Endothelial cell of umbilical vein (primary cell): Measurements from ENCODE around the gene NSD1. TPM values are rescaled to one million over a fixed set of nuclear protein-coding genes. Genes with fewer than 3 reads are reported as not detected.

ENCODE experiments used
- BruUV-seq: library from RNA; stranded (reverse); fragments of 400-500 nt; replicated peaks from 2 replicates; lab custom pipeline; 2021; lab: Mats Ljungman, UMichigan
- CTCF ChIA-PET: fragments of 300-600, 350-600 bp; sonication (Branson Sonifier 250); formaldehyde crosslinking; loops from one replicate; lab custom pipeline; 2021; ENCODE audit warnings: antibody characterized with exemption, inconsistent platforms; lab: Charles Lee
- POLR2A ChIA-PET: fragments of 300-600, 350-600 bp; sonication (Branson Sonifier 250); formaldehyde crosslinking; loops from one replicate; lab custom pipeline; 2021; ENCODE audit warnings: antibody characterized with exemption, inconsistent platforms; lab: Charles Lee
- DNase-seq: peaks from one replicate; pipeline ENCODE4 v3.0.0-alpha.2; 2011; ENCODE audit warnings: low read depth, low spot score
- FAIRE-seq: peaks from 2 replicates; lab custom pipeline; 2011; peaks lifted over from hg19 to GRCh38; lab: Jason Lieb, UNC
- H2AFZ ChIP-seq: 2 replicates; pipeline ENCODE4 v1.6.0; 2012; ENCODE audit warnings: low read depth, low read length, control low read depth, inconsistent platforms
- H3K27ac ChIP-seq: 2 replicates; pipeline ENCODE4 v1.5.1; 2011; ENCODE audit warnings: low read depth, mild to moderate bottlenecking, control low read depth, low read length, moderate library complexity; ENCODE audit not compliant: insufficient read depth
- H3K27me3 ChIP-seq, 2 experiments: 2 replicates each; pipeline versions ENCODE4 v1.6.0 to v1.6.1; 2011; ENCODE audit warnings: low read length in 2 of 2, mixed read lengths in 1 of 2; ENCODE audit not compliant: control insufficient read depth in 2 of 2, insufficient read depth in 2 of 2
- H3K36me3 ChIP-seq, 2 experiments: 2 replicates in 1 of 2; 3 replicates in 1 of 2; pipeline ENCODE4 v1.5.1; 2011; ENCODE audit warnings: low read length in 2 of 2, mild to moderate bottlenecking in 1 of 2, moderate library complexity in 1 of 2; ENCODE audit not compliant: control insufficient read depth in 2 of 2, insufficient read depth in 2 of 2; ENCODE audit errors: extremely low read depth in 1 of 2
- H3K4me1 ChIP-seq: 3 replicates; pipeline ENCODE4 v1.5.1; 2011; ENCODE audit warnings: mild to moderate bottlenecking, low read length; ENCODE audit not compliant: control insufficient read depth, insufficient read depth; ENCODE audit errors: extremely low read depth
- H3K4me2 ChIP-seq: 2 replicates; pipeline ENCODE4 v1.6.1; 2011; ENCODE audit warnings: low read length, control low read depth, mixed read lengths; ENCODE audit not compliant: insufficient read depth
- H3K4me3 ChIP-seq, 3 experiments: fragments of 200-600 bp in 1 of 3; sonication (generic), shearing (Covaris generic) in 1 of 3; replicated peaks in 1 of 3; 2 replicates each; pipeline ENCODE4 v1.5.1; 2011 to 2016; ENCODE audit warnings: control low read depth in 3 of 3, low read length in 3 of 3, mild to moderate bottlenecking in 2 of 3, inconsistent platforms in 1 of 3, low read depth in 1 of 3, moderate library complexity in 1 of 3; ENCODE audit not compliant: insufficient read depth in 1 of 3
- H3K79me2 ChIP-seq: 2 replicates; pipeline ENCODE4 v1.6.0; 2012; ENCODE audit warnings: low read length, inconsistent platforms; ENCODE audit not compliant: control insufficient read depth, insufficient read depth
- H3K9ac ChIP-seq: replicated peaks from 2 replicates; pipeline ENCODE3; 2011; ENCODE audit warnings: low read length, control low read depth; ENCODE audit not compliant: insufficient read depth; ENCODE audit errors: extremely low read depth
- H3K9me1 ChIP-seq: replicated peaks from 3 replicates; pipeline ENCODE4 v1.6.0; 2011; ENCODE audit warnings: mild to moderate bottlenecking, low read length; ENCODE audit not compliant: control insufficient read depth, insufficient read depth; ENCODE audit errors: extremely low read depth
- H3K9me3 ChIP-seq: replicated peaks from 2 replicates; pipeline ENCODE4 v1.5.1; 2012; ENCODE audit warnings: low read length, inconsistent platforms; ENCODE audit not compliant: control insufficient read depth, insufficient read depth
- H4K20me1 ChIP-seq: replicated peaks from 2 replicates; pipeline ENCODE3; 2011; ENCODE audit warnings: mild to moderate bottlenecking, low read length; ENCODE audit not compliant: control insufficient read depth, insufficient read depth; ENCODE audit errors: extremely low read depth
- CTCF ChIP-seq, 2 donors: IDR thresholded peaks; 1 replicate in 1 of 2; 2 replicates in 1 of 2; pipeline ENCODE4 v1.5.1; 2011; ENCODE audit warnings: low read length in 2 of 2, mild to moderate bottlenecking in 2 of 2, moderate library complexity in 2 of 2, control low read depth in 1 of 2, inconsistent platforms in 1 of 2, low read depth in 1 of 2; ENCODE audit not compliant: insufficient read depth in 1 of 2; ENCODE audit errors: extremely low read depth in 1 of 2
- EZH2 ChIP-seq: IDR thresholded peaks from 2 replicates; pipeline ENCODE4 v1.6.1; 2012; ENCODE audit warnings: borderline replicate concordance, low read depth, mild to moderate bottlenecking, moderate library complexity, low read length, inconsistent platforms; ENCODE audit not compliant: severe bottlenecking
- FOS ChIP-seq: IDR thresholded peaks from 2 replicates; pipeline ENCODE4 v1.6.1; 2011; ENCODE audit warnings: mild to moderate bottlenecking, low read length, moderate library complexity, borderline replicate concordance; ENCODE audit not compliant: insufficient read depth
- GATA2 ChIP-seq: IDR thresholded peaks from 2 replicates; pipeline ENCODE4 v1.7.0; 2011; ENCODE audit warnings: low read depth, mild to moderate bottlenecking, moderate library complexity, mixed read lengths, low read length; ENCODE audit not compliant: insufficient read length, insufficient read depth
- JUN ChIP-seq: IDR thresholded peaks from 2 replicates; pipeline ENCODE4 v1.6.1; 2011; ENCODE audit warnings: borderline replicate concordance, low read depth; ENCODE audit not compliant: insufficient read length, insufficient read depth
- MAX ChIP-seq: IDR thresholded peaks from 2 replicates; pipeline ENCODE4 v1.6.1; 2011; ENCODE audit not compliant: insufficient read depth, insufficient read length
- MYC ChIP-seq: IDR thresholded peaks from one replicate; pipeline ENCODE4 v1.6.1; 2011; ENCODE audit warnings: mild to moderate bottlenecking, low read depth, low read length
- POLR2A ChIP-seq: IDR thresholded peaks from 2 replicates; pipeline ENCODE4 v1.6.1; 2012; ENCODE audit warnings: low read depth, mild to moderate bottlenecking, control low read depth, low read length
- POLR2AphosphoS5 ChIP-seq: IDR thresholded peaks from 2 replicates; pipeline ENCODE4 v1.6.1; 2012; ENCODE audit warnings: low read depth, mild to moderate bottlenecking, control low read depth, low read length, moderate library complexity; ENCODE audit not compliant: insufficient read depth
- dilution Hi-C: fragments of 300-500 bp; cut with MboI; formaldehyde crosslinking; loops from one replicate; pipeline ENCODE4 v1.15.0; 2019; ENCODE audit warnings: low sequenced_read_pairs; ENCODE audit not compliant: extremely low pct_ligation_motif_present
- intact Hi-C: fragments of 100-400 bp; cut with micrococcal nuclease; formaldehyde crosslinking; loops from one replicate; pipeline ENCODE4 v1.10.0; 2022
- polyA plus RNA-seq, 4 experiments: library from polyadenylated mRNA; depleted of rRNA in 3 of 4; stranded (reverse) in 3 of 4; unstranded in 1 of 4; fragments of >200 nt; gene quantifications; 2 replicates each; pipeline versions ENCODE4 v1.2.1 to v1.2.3, GENCODE V29; 2011 to 2012; ENCODE audit warnings: missing spikeins in 1 of 4
- total RNA-seq: library from RNA; stranded (reverse); gene quantifications from 2 replicates; pipeline ENCODE4 v1.2.3, GENCODE V29; 2021

Gene NSD1
- total and polyA plus RNA-seq, 2 donors (not counting 3 experiments of a cell fraction or from before 2014, with no cell fraction given), result 14.4 to 90.4 TPM

GRCh38 chr5:177178733-177179304 is 45.2 kb downstream of the NSD1 start:
- H3K27ac ChIP-seq, result no peak overlapping the region
- H3K9ac ChIP-seq, result no peak overlapping the region
- TF ChIP-seq CTCF (IDR thresholded peaks at IDR 0.05; ENCODE audit: extremely low read depth in 1 of 2, insufficient read depth in 1 of 2, low read depth in 1 of 2, low read length in 2 of 2), result no peak
- no peak for TF ChIP-seq MYC
- no peak for TF ChIP-seq EZH2
- TF ChIP-seq GATA2, result no peak
- no peak for TF ChIP-seq POLR2A
- no peak for TF ChIP-seq MAX
- TF ChIP-seq FOS, result no peak
- no peak for TF ChIP-seq POLR2AphosphoS5
- no peak for TF ChIP-seq JUN
- dilution Hi-C loops, result no loop called here
- H3K79me2 ChIP-seq, result peaks cover 61% of the 10 kb centered on the region
- ChIA-PET CTCF (no interaction called here), POLR2A (no interaction called here)
- H3K27me3 ChIP-seq, result no peaks in the 10 kb centered on the region
- no peak overlapping the region for H3K4me2 ChIP-seq
- DNase-seq (no peak), FAIRE-seq (no peak)
- peaks cover 0 to 3% of the 10 kb centered on the region in 2 experiments for H3K36me3 ChIP-seq
- no peak overlapping the region for H3K4me3 ChIP-seq
- no peaks in the 10 kb centered on the region for H3K9me1 ChIP-seq
- H4K20me1 ChIP-seq, result no peaks in the 10 kb centered on the region
- H3K9me3 ChIP-seq, result no peaks in the 10 kb centered on the region
- H2AFZ ChIP-seq, result no peak overlapping the region
- no peaks in the 10 kb centered on the region for H3K4me1 ChIP-seq
- intact Hi-C loops, result no loop called here
- no TSS peak for BruUV-seq
